B cell (primary cell): Measurements from ENCODE around the gene NT5DC2.

Source experiments
- EZH2 ChIP-seq: IDR thresholded peaks from 2 replicates; pipeline ENCODE4 v1.6.1; 2012; ENCODE audit warnings: borderline replicate concordance, low read depth, mild to moderate bottlenecking, moderate library complexity, low read length; ENCODE audit not compliant: insufficient read depth, poor library complexity, severe bottlenecking
- TF ChIP-seq, protein P1 (sequence below): fragments of 200-600 bp; IDR thresholded peaks from one replicate; pipeline ENCODE4 v1.8.0; 2022; ENCODE audit warnings: antibody characterized with exemption, mild to moderate bottlenecking

DNA sequence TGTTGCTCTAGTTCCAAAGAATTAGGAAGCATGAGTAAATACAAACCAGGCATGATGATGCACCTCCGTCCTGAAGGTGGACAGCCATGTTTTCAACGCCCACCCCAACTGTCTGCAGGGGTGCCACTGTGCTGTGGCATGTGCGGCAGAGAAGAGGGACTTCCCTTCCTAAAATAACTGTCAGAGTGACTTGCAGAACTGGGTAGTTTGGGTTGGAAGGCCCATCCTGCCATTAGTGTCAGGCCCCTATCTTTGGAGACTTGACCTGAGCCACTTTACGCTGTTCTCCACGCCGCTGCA is 55.9 kb downstream of the NT5DC2 start:
- TF ChIP-seq, protein P1, sequence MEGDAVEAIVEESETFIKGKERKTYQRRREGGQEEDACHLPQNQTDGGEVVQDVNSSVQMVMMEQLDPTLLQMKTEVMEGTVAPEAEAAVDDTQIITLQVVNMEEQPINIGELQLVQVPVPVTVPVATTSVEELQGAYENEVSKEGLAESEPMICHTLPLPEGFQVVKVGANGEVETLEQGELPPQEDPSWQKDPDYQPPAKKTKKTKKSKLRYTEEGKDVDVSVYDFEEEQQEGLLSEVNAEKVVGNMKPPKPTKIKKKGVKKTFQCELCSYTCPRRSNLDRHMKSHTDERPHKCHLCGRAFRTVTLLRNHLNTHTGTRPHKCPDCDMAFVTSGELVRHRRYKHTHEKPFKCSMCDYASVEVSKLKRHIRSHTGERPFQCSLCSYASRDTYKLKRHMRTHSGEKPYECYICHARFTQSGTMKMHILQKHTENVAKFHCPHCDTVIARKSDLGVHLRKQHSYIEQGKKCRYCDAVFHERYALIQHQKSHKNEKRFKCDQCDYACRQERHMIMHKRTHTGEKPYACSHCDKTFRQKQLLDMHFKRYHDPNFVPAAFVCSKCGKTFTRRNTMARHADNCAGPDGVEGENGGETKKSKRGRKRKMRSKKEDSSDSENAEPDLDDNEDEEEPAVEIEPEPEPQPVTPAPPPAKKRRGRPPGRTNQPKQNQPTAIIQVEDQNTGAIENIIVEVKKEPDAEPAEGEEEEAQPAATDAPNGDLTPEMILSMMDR, result no peak
- no peak for TF ChIP-seq EZH2
